NB4 (cell line): ENCODE measurements around the gene GLT8D2.

ENCODE experiments used
- MYC ChIP-seq: IDR thresholded peaks from 2 replicates; pipeline ENCODE4 v1.6.1; 2011; ENCODE audit warnings: low read depth, low read length
- POLR2A ChIP-seq: IDR thresholded peaks from 2 replicates; pipeline ENCODE4 v1.6.1; 2011; ENCODE audit warnings: mild to moderate bottlenecking; ENCODE audit not compliant: insufficient read length; ENCODE audit errors: extremely low read depth
- TF ChIP-seq, protein P1 (sequence below): IDR thresholded peaks from one replicate; pipeline ENCODE4 v1.5.1; 2012; ENCODE audit warnings: low read depth, low read length
- TF ChIP-seq, protein P2 (sequence below): IDR thresholded peaks from 2 replicates; pipeline ENCODE4 v1.6.1; 2011; ENCODE audit warnings: low read depth, low read length

DNA sequence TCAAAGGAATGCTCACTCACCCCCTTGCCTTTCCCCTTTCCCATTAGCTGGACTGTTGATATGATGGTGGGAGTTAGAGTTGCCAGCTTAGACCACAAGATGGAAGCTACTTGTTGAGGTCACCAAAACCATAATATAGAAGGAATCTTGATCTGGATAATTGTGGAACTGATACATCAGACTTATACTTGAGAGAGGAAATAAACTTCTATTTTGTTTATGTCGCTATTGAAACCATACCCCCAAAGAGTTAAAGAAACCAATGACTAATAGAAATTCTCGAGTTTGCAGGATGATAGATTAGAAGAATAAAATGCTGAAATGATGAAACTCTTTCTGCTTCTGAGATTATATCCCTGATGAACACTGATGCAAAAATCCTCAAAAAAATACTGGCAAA is 46.4 kb downstream of the GLT8D2 start:
- TF ChIP-seq, protein P1, sequence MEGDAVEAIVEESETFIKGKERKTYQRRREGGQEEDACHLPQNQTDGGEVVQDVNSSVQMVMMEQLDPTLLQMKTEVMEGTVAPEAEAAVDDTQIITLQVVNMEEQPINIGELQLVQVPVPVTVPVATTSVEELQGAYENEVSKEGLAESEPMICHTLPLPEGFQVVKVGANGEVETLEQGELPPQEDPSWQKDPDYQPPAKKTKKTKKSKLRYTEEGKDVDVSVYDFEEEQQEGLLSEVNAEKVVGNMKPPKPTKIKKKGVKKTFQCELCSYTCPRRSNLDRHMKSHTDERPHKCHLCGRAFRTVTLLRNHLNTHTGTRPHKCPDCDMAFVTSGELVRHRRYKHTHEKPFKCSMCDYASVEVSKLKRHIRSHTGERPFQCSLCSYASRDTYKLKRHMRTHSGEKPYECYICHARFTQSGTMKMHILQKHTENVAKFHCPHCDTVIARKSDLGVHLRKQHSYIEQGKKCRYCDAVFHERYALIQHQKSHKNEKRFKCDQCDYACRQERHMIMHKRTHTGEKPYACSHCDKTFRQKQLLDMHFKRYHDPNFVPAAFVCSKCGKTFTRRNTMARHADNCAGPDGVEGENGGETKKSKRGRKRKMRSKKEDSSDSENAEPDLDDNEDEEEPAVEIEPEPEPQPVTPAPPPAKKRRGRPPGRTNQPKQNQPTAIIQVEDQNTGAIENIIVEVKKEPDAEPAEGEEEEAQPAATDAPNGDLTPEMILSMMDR: no peak
- no peak for TF ChIP-seq POLR2A
- TF ChIP-seq, protein P2, sequence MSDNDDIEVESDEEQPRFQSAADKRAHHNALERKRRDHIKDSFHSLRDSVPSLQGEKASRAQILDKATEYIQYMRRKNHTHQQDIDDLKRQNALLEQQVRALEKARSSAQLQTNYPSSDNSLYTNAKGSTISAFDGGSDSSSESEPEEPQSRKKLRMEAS: no peak
- no peak for TF ChIP-seq MYC
